Vagina (tissue), 2 donors: ENCODE data around the gene SIK3. TPM values are rescaled to one million over a fixed set of nuclear protein-coding genes. Genes with fewer than 3 reads are reported as not detected.

Source experiments
- DNase-seq, 2 donors: peaks; one replicate each; pipeline ENCODE4 v3.0.0-alpha.2; 2017; ENCODE audit errors: extremely low spot score in 2 of 2
- H3K27ac ChIP-seq: fragments of 200-600 bp; sonication (generic); one replicate; pipeline ENCODE4 v1.5.1; 2019
- H3K27me3 ChIP-seq: fragments of 200-600 bp; sonication (generic); one replicate; pipeline ENCODE4 v1.5.1; 2019
- H3K36me3 ChIP-seq, 2 donors: fragments of 200-600 bp; sonication (generic); one replicate each; pipeline ENCODE4 v1.5.1; 2017 to 2019
- H3K4me1 ChIP-seq: fragments of 200-600 bp; sonication (generic); one replicate; pipeline ENCODE4 v1.5.1; 2019
- H3K4me3 ChIP-seq, 2 donors: fragments of 200-600 bp; sonication (generic); 1 replicate in 1 of 2; 2 replicates in 1 of 2; pipeline ENCODE4 v1.5.1; 2016 to 2019
- H3K9me3 ChIP-seq: fragments of 200-600 bp; sonication (generic); one replicate; pipeline ENCODE4 v1.5.1; 2019
- CTCF ChIP-seq, 3 experiments: fragments of 450-650 bp in 2 of 3; fragments of 200-600 bp in 1 of 3; sonication (generic) in 1 of 3; IDR thresholded peaks; one replicate each; pipeline ENCODE4 v1.5.1; 2017 to 2019; ENCODE audit warnings: antibody characterized with exemption in 3 of 3, mild to moderate bottlenecking in 2 of 3, moderate library complexity in 2 of 3
- POLR2A ChIP-seq, 2 donors: fragments of 450-650 bp; IDR thresholded peaks; one replicate each; pipeline ENCODE4 v1.6.1; 2017; ENCODE audit warnings: antibody characterized with exemption in 2 of 2, mild to moderate bottlenecking in 2 of 2, moderate library complexity in 2 of 2
- POLR2AphosphoS5 ChIP-seq, 2 donors: sonication (generic); formaldehyde crosslinking; IDR thresholded peaks; one replicate each; pipeline ENCODE4 v1.9.0; 2017; ENCODE audit warnings: antibody characterized with exemption in 2 of 2, mild to moderate bottlenecking in 2 of 2, low read depth in 1 of 2; ENCODE audit not compliant: insufficient read depth in 1 of 2
- intact Hi-C: fragments of 100-400 bp; cut with DNase I; formaldehyde crosslinking; loops from one replicate; pipeline ENCODE4 v1.15.1; 2023
- total RNA-seq: library from RNA; depleted of rRNA; stranded (reverse); fragments of >200 nt; gene quantifications from one replicate; pipeline ENCODE4 v1.2.3, GENCODE V29; 2016

SIK3 gene
- total RNA-seq, 1 donor from 2014 or later = 39.0 TPM

- no peak for TF ChIP-seq POLR2A (IDR thresholded peaks at IDR 0.05)
- no peak for TF ChIP-seq POLR2AphosphoS5 (IDR thresholded peaks at IDR 0.05; ENCODE audit: insufficient read depth in 1 of 2, low read depth in 1 of 2)
- TF ChIP-seq CTCF (IDR thresholded peaks at IDR 0.05) = no peak
These were observed 23.0 kb downstream of the SIK3 start for GRCh38 chr11:117075186-117075585.

GRCh38 chr11:117074119-117074518 lies 24.1 kb downstream of the SIK3 start:
- intact Hi-C loops = no loop called here
- DNase-seq = no peak
- Histone ChIP-seq H3K4me1 (peaks cover 44% of the 10 kb centered on the region), H3K4me3 (no peak overlapping the region), H3K27me3 (no peaks in the 10 kb centered on the region), H3K27ac (no peak overlapping the region), H3K9me3 (no peaks in the 10 kb centered on the region), H3K36me3 (no peaks in the 10 kb centered on the region)
- no peak for TF ChIP-seq CTCF (IDR thresholded peaks at IDR 0.05)
- no peak for TF ChIP-seq POLR2A (IDR thresholded peaks at IDR 0.05)
- TF ChIP-seq POLR2AphosphoS5 (IDR thresholded peaks at IDR 0.05; ENCODE audit: insufficient read depth in 1 of 2, low read depth in 1 of 2) = no peak

More at GRCh38 chr11:117075186-117075585, 23.0 kb downstream of the SIK3 start:
- no peaks in the 10 kb centered on the region for H3K9me3 ChIP-seq
- H3K27ac ChIP-seq = no peak overlapping the region
- peaks cover 44% of the 10 kb centered on the region for H3K4me1 ChIP-seq
- no peak overlapping the region for H3K4me3 ChIP-seq
- no peak for DNase-seq
- intact Hi-C loops = no loop called here
- no peaks in the 10 kb centered on the region for H3K36me3 ChIP-seq
- no peaks in the 10 kb centered on the region for H3K27me3 ChIP-seq

- no peaks in the 10 kb centered on the region for H3K36me3 ChIP-seq
- TF ChIP-seq CTCF (IDR thresholded peaks at IDR 0.05) = no peak
- TF ChIP-seq POLR2A (IDR thresholded peaks at IDR 0.05) = no peak
- no peak for TF ChIP-seq POLR2AphosphoS5 (IDR thresholded peaks at IDR 0.05; ENCODE audit: insufficient read depth in 1 of 2, low read depth in 1 of 2)
- no peaks in the 10 kb centered on the region for H3K27me3 ChIP-seq
- intact Hi-C loops = no loop called here
- H3K9me3 ChIP-seq = no peaks in the 10 kb centered on the region
- H3K4me3 ChIP-seq = no peak overlapping the region
- peaks cover 47% of the 10 kb centered on the region for H3K4me1 ChIP-seq
- H3K27ac ChIP-seq = no peak overlapping the region
- no peak for DNase-seq
These were observed 24.7 kb downstream of the SIK3 start for GRCh38 chr11:117073539-117073938.

- Histone ChIP-seq H3K9me3 (no peaks in the 10 kb centered on the region), H3K4me3 (no peak overlapping the region), H3K27ac (peak overlapping the region; percentile 24), H3K36me3 (no peaks in the 10 kb centered on the region), H3K4me1 (peaks cover 47% of the 10 kb centered on the region), H3K27me3 (no peaks in the 10 kb centered on the region)
- intact Hi-C loops = no loop called here
- DNase-seq = no peak
- no peak for TF ChIP-seq POLR2A (IDR thresholded peaks at IDR 0.05)
- peak in 1 of 2 donors; percentile 89 for TF ChIP-seq POLR2AphosphoS5 (IDR thresholded peaks at IDR 0.05; ENCODE audit: insufficient read depth in 1 of 2, low read depth in 1 of 2)
- TF ChIP-seq CTCF (IDR thresholded peaks at IDR 0.05) = no peak
These were observed 25.4 kb downstream of the SIK3 start for GRCh38 chr11:117072517-117073461.

- H3K9me3 ChIP-seq = no peaks in the 10 kb centered on the region
- no peaks in the 10 kb centered on the region for H3K36me3 ChIP-seq
- no peak for DNase-seq
- peaks cover 40% of the 10 kb centered on the region for H3K4me1 ChIP-seq
- TF ChIP-seq POLR2AphosphoS5 (IDR thresholded peaks at IDR 0.05; ENCODE audit: insufficient read depth in 1 of 2, low read depth in 1 of 2) (no peak), POLR2A (IDR thresholded peaks at IDR 0.05) (no peak), CTCF (IDR thresholded peaks at IDR 0.05) (no peak)
- intact Hi-C loops = no loop called here
- H3K4me3 ChIP-seq = no peak overlapping the region
- no peak overlapping the region for H3K27ac ChIP-seq
- no peaks in the 10 kb centered on the region for H3K27me3 ChIP-seq
These were observed 26.9 kb downstream of the SIK3 start for GRCh38 chr11:117071344-117071787.
